GM23338 (cell line): ENCODE measurements around the gene NELL2. TPM values are rescaled to one million over a fixed set of nuclear protein-coding genes. Genes with fewer than 3 reads are reported as not detected.
A peak's percentile ranks its signal among the peaks of the same experiment; 100 is the strongest.

Source experiments
- ATAC-seq: fragments of 200-7000 bp; cut with Tn5 transposase; 3 replicates; pipeline ENCODE4 v1.9.1; 2020
- DNase-seq: peaks from one replicate; pipeline ENCODE4 v3.0.0-alpha.2; 2015; ENCODE audit warnings: low spot score
- H2AFZ ChIP-seq: fragments of 200-600 bp; sonication (generic); 2 replicates; pipeline ENCODE4 v1.8.0; 2016; ENCODE audit warnings: antibody characterized with exemption, mild to moderate bottlenecking, moderate library complexity
- H3F3A ChIP-seq: fragments of 200-600 bp; sonication (generic); replicated peaks from 2 replicates; pipeline ENCODE4 v1.8.0; 2017; ENCODE audit warnings: antibody characterized with exemption, mixed run types, low read depth
- H3K27ac ChIP-seq: fragments of 200-600 bp; sonication (generic); 2 replicates; pipeline ENCODE4 v1.6.1; 2016; ENCODE audit warnings: low read depth
- H3K27me3 ChIP-seq: fragments of 200-600 bp; sonication (generic); 2 replicates; pipeline ENCODE4 v1.8.0; 2016; ENCODE audit warnings: mild to moderate bottlenecking, mixed run types, moderate library complexity; ENCODE audit not compliant: insufficient read depth
- H3K36me3 ChIP-seq: fragments of 200-600 bp; sonication (generic); 2 replicates; pipeline ENCODE4 v1.8.0; 2016; ENCODE audit warnings: mild to moderate bottlenecking; ENCODE audit not compliant: insufficient read depth
- H3K4me1 ChIP-seq: fragments of 200-600 bp; sonication (generic); 2 replicates; pipeline ENCODE4 v1.8.0; 2016; ENCODE audit warnings: mild to moderate bottlenecking, moderate library complexity; ENCODE audit not compliant: insufficient read depth
- H3K4me2 ChIP-seq: fragments of 200-600 bp; sonication (generic); 2 replicates; pipeline ENCODE4 v1.7.1; 2017; ENCODE audit warnings: mixed run types
- H3K4me3 ChIP-seq: fragments of 200-600 bp; sonication (generic); 2 replicates; pipeline ENCODE4 v1.6.1; 2016; ENCODE audit warnings: mixed run types
- H3K79me2 ChIP-seq: fragments of 200-600 bp; sonication (generic); replicated peaks from 2 replicates; pipeline ENCODE4 v1.8.0; 2017; ENCODE audit warnings: mild to moderate bottlenecking; ENCODE audit not compliant: insufficient read depth
- H3K9me2 ChIP-seq: fragments of 200-600 bp; sonication (generic); 2 replicates; pipeline ENCODE4 v1.8.0; 2017; ENCODE audit not compliant: insufficient read depth
- H4K20me1 ChIP-seq: fragments of 200-600 bp; sonication (generic); replicated peaks from 2 replicates; pipeline ENCODE4 v1.8.0; 2017; ENCODE audit warnings: mild to moderate bottlenecking; ENCODE audit not compliant: insufficient read depth
- H3K27ac Mint-ChIP-seq: 2 replicates; pipeline ENCODE4 v1.8.0; 2020; ENCODE audit warnings: inconsistent platforms, mild to moderate bottlenecking, moderate library complexity, mixed read lengths
- H3K27me3 Mint-ChIP-seq: 3 replicates; pipeline ENCODE4 v1.8.0; 2022; ENCODE audit warnings: low read depth, mild to moderate bottlenecking, moderate library complexity, mixed read lengths, inconsistent platforms; ENCODE audit not compliant: insufficient read depth, poor library complexity
- H3K36me3 Mint-ChIP-seq: 3 replicates; pipeline ENCODE4 v1.8.0; 2021; ENCODE audit warnings: low read depth, mild to moderate bottlenecking, inconsistent platforms, moderate library complexity, mixed read lengths
- H3K4me1 Mint-ChIP-seq: 3 replicates; pipeline ENCODE4 v1.8.0; 2020; ENCODE audit warnings: mild to moderate bottlenecking, inconsistent platforms, mixed read lengths
- H3K4me3 Mint-ChIP-seq: 3 replicates; pipeline ENCODE4 v1.8.0; 2021; ENCODE audit warnings: moderate library complexity, mild to moderate bottlenecking, inconsistent platforms, mixed read lengths
- H3K9me3 Mint-ChIP-seq: 3 replicates; pipeline ENCODE4 v1.8.0; 2020; ENCODE audit warnings: moderate library complexity, mild to moderate bottlenecking, inconsistent platforms, mixed read lengths
- CREB1 ChIP-seq: fragments of 250-450 bp; sonication (Bioruptor Pico); IDR thresholded peaks from 2 replicates; pipeline ENCODE4 v1.5.0; 2020; ENCODE audit warnings: low read depth, mild to moderate bottlenecking, moderate library complexity
- ETS1 ChIP-seq: IDR thresholded peaks from 2 replicates; pipeline ENCODE4 v1.6.1; 2016; ENCODE audit warnings: antibody characterized with exemption
- EZH2 ChIP-seq: fragments of 200-600 bp; sonication (generic); IDR thresholded peaks from one replicate; pipeline ENCODE4 v1.8.0; 2017; ENCODE audit warnings: antibody characterized with exemption, mild to moderate bottlenecking, low read depth; ENCODE audit not compliant: unreplicated experiment
- REST ChIP-seq: IDR thresholded peaks from one replicate; pipeline ENCODE4 v1.6.1; 2018; ENCODE audit warnings: antibody characterized with exemption; ENCODE audit not compliant: unreplicated experiment
- STAT1 ChIP-seq: IDR thresholded peaks from one replicate; pipeline ENCODE4 v1.6.1; 2016; ENCODE audit warnings: antibody characterized with exemption; ENCODE audit not compliant: unreplicated experiment
- ZNF331 ChIP-seq: fragments of 250-450 bp; sonication (Bioruptor Pico); IDR thresholded peaks from 2 replicates; pipeline ENCODE4 v1.5.0; 2020; ENCODE audit warnings: low read depth, mild to moderate bottlenecking, moderate library complexity
- ZNF462 ChIP-seq: fragments of 250-450 bp; sonication (Bioruptor Pico); IDR thresholded peaks from 2 replicates; pipeline ENCODE4 v1.5.0; 2020; ENCODE audit warnings: mild to moderate bottlenecking, moderate library complexity
- polyA plus RNA-seq: library from polyadenylated mRNA; unstranded; fragments of >200 nt; fragmentation: Nextera tagmentation; extraction: Ambion mirVana; gene quantifications from 2 replicates; pipeline ENCODE4 v1.2.1, GENCODE V29; 2016
- total RNA-seq: library from RNA; depleted of rRNA; stranded (reverse); fragments of >200 nt; shearing (Covaris generic); gene quantifications from 2 replicates; pipeline ENCODE4 v1.2.3, GENCODE V29; 2014

NELL2 gene
- total and polyA plus RNA-seq, 2 experiments from 2014 or later: 25.1 to 99.5 TPM

- Histone ChIP-seq H3K27ac (no peak overlapping the region), H3K27me3 (no peaks in the 10 kb centered on the region), H3K4me1 (peaks cover 8% of the 10 kb centered on the region; the same call in 1 of the 2 replicates), H4K20me1 (no peaks in the 10 kb centered on the region), H2AFZ (no peak overlapping the region), H3K36me3 (no peaks in the 10 kb centered on the region), H3K4me2 (0 out of 2 replicates have a peak overlapping the region, but pooled peaks have one; percentile 25), H3K4me3 (no peak overlapping the region), H3F3A (no peaks in the 10 kb centered on the region), H3K9me2 (peaks cover 8% of the 10 kb centered on the region; the same call in 1 of the 2 replicates), H3K79me2 (no peaks in the 10 kb centered on the region)
- Mint-ChIP-seq H3K27ac (peak overlapping the region; percentile 60), H3K27me3 (no peaks in the 10 kb centered on the region), H3K9me3 (no peaks in the 10 kb centered on the region), H3K4me3 (no peak overlapping the region), H3K36me3 (peaks cover 2% of the 10 kb centered on the region; the same call in 1 of the 3 replicates), H3K4me1 (peaks cover 13% of the 10 kb centered on the region)
- no peak for TF ChIP-seq ZNF331
- TF ChIP-seq EZH2: no peak
- TF ChIP-seq STAT1: no peak
- TF ChIP-seq ZNF462 (CRISPR knock-in tag): peak; percentile 62; the same call in 1 of the 2 replicates
- peak; percentile 87 for ATAC-seq
- peak; percentile 55 for DNase-seq
Measured at GRCh38 chr12:44525806-44526654, 350.1 kb downstream of the NELL2 start.

GRCh38 chr12:44523828-44524227 is 352.3 kb downstream of the NELL2 start:
- H4K20me1 ChIP-seq: no peaks in the 10 kb centered on the region
- Mint-ChIP-seq H3K27me3 (no peaks in the 10 kb centered on the region), H3K36me3 (peaks cover 2% of the 10 kb centered on the region; the same call in 1 of the 3 replicates), H3K27ac (0 out of 2 replicates have a peak overlapping the region, but pooled peaks have one; percentile 1), H3K4me3 (no peak overlapping the region), H3K4me1 (peaks cover 21% of the 10 kb centered on the region), H3K9me3 (no peaks in the 10 kb centered on the region)
- no peaks in the 10 kb centered on the region for H3K27me3 ChIP-seq
- H2AFZ ChIP-seq: no peak overlapping the region
- no peaks in the 10 kb centered on the region for H3K79me2 ChIP-seq
- no peaks in the 10 kb centered on the region for H3K9me2 ChIP-seq
- no peak overlapping the region for H3K4me3 ChIP-seq
- H3K36me3 ChIP-seq: no peaks in the 10 kb centered on the region
- DNase-seq (peak; percentile 40), ATAC-seq (peak; percentile 50; the same call in 1 of the 3 replicates)
- no peak overlapping the region for H3K27ac ChIP-seq
- no peak overlapping the region for H3K4me2 ChIP-seq
- H3F3A ChIP-seq: no peaks in the 10 kb centered on the region
- H3K4me1 ChIP-seq: peaks cover 18% of the 10 kb centered on the region
- TF ChIP-seq ETS1 (no peak), CREB1 (CRISPR knock-in tag) (no peak), ZNF331 (no peak), REST (no peak)
